Pancreas (tissue), 10 donors: ENCODE measurements around the gene MRPL51. TPM values are rescaled to one million over a fixed set of nuclear protein-coding genes. Genes with fewer than 3 reads are reported as not detected.

Source experiments
- ATAC-seq, 4 donors: fragments of 200-7000 bp; cut with Tn5 transposase; one replicate each; pipeline versions ENCODE4 v1.8.0 to v1.9.1; 2020; ENCODE audit warnings: mild to moderate bottlenecking in 4 of 4, moderate library complexity in 4 of 4
- DNase-seq, 6 donors: peaks; one replicate each; pipeline ENCODE4 v3.0.0-alpha.2; 2020
- FAIRE-seq: peaks from 2 replicates; lab custom pipeline; 2012; peaks lifted over from hg19 to GRCh38; lab: Jason Lieb, UNC
- H3K27ac ChIP-seq, 4 donors: fragments of 200-600 bp; sonication (generic); 1 replicate in 3 of 4; 2 replicates in 1 of 4; pipeline versions ENCODE4 v1.5.0 to v1.8.0; 2020
- H3K27me3 ChIP-seq, 4 donors: fragments of 200-600 bp; one replicate each; pipeline ENCODE4 v1.8.0; 2021
- H3K36me3 ChIP-seq, 3 donors: fragments of 200-600 bp; sonication (generic) in 1 of 3; one replicate each; pipeline versions ENCODE4 v1.5.0 to v1.8.0; 2020 to 2021
- H3K4me1 ChIP-seq, 3 donors: fragments of 200-600 bp; one replicate each; pipeline ENCODE4 v1.8.0; 2021
- H3K4me3 ChIP-seq, 4 donors: fragments of 200-600 bp; sonication (generic) in 2 of 4; one replicate each; pipeline versions ENCODE4 v1.5.0 to v1.8.0; 2020 to 2021
- H3K9me3 ChIP-seq, 4 donors: fragments of 200-600 bp; one replicate each; pipeline ENCODE4 v1.8.0; 2021
- WGBS, 2 donors: extraction: QIAGEN DNeasy Blood & Tissue Kit; methylation state at CpG; one replicate each; pipeline ENCODE4 v1.1.7; 2013; 5-methylcytosine and 5-hydroxymethylcytosine counted together
- intact Hi-C, 3 donors: fragments of 100-400 bp; cut with DNase I; formaldehyde crosslinking; loops; one replicate each; pipeline versions ENCODE4 v1.11.1 to v1.14.2; 2022
- polyA plus RNA-seq, 2 donors: library from polyadenylated mRNA; stranded (reverse); fragments of 200-250 nt; gene quantifications; one replicate each; pipeline ENCODE4 v1.2.3, GENCODE V29; 2013
- total RNA-seq, 6 donors: library from RNA; stranded (reverse); fragmentation: NEBNext Ultra II Directional in 4 of 6; extraction: Animal tissue kit (Norgen Biotek cat#: 25700) in 4 of 6; gene quantifications; one replicate each; pipeline versions ENCODE4 v1.2.1 to v1.2.4, GENCODE V29; 2021 to 2023
- TF ChIP-seq, protein P1 (sequence below), 4 donors: fragments of 200-600 bp; sonication (generic) in 3 of 4; IDR thresholded peaks; one replicate each; pipeline versions ENCODE4 v1.5.0 to v1.8.0; 2021; ENCODE audit warnings: antibody characterized with exemption in 4 of 4
- donor health status: healthy with polysubstance abuse.
- donor health status: DM: no; HTN: no; CAD: no; lungs with moderate emphysema.
- donor health status: DM: no; HTN: no; CAD: no.
- donor health status: control.
- donor health status: control.
- donor health status: Bipolar disorder and iron deficiency.
- donor health status: DM: yes; HTN: yes; CAD: no.
- donor health status: DM: no; HTN: no; CAD: no.
- donor health status: DM: no; HTN: no; CAD: no.
- donor health status: DM: yes; HTN: yes; CAD: no.

The MRPL51 gene
- total and polyA plus RNA-seq, 8 donors: 30.6 to 79.7 (median 66.9) TPM

DNA sequence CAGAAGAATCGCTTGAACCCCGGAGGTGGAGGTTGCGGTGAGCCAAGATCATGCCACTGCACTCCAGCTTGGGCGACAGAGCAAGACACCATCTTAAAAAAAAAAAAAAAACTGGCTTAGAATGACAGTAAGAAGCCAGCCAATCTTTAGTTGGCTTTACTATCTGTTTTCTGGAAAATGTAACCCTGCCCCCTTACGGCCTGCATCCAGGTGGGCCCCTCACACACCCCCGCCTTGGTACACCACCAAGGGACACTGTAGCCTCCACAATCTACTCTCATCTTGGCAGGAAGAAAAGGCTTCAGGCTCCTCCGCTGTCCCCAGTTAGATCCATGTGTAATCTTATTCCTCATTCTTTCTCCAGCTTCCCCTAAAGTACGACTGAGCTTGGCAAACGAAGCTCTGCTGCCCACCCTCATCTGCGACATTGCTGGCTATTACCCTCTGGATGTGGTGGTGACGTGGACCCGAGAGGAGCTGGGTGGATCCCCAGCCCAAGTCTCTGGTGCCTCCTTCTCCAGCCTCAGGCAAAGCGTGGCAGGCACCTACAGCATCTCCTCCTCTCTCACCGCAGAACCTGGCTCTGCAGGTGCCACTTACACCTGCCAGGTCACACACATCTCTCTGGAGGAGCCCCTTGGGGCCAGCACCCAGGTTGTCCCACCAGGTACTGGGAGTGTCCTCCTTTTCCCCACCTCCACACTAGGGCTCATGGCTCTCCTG lies 34.6 kb downstream of the MRPL51 start:
- H3K27ac ChIP-seq: no peak overlapping the region
- H3K4me1 ChIP-seq: no peaks in the 10 kb centered on the region
- no peak overlapping the region for H3K4me3 ChIP-seq
- ATAC-seq (no peak), FAIRE-seq (no peak), DNase-seq (peak in 1 of 6 donors; percentile 28)
- TF ChIP-seq, protein P1, sequence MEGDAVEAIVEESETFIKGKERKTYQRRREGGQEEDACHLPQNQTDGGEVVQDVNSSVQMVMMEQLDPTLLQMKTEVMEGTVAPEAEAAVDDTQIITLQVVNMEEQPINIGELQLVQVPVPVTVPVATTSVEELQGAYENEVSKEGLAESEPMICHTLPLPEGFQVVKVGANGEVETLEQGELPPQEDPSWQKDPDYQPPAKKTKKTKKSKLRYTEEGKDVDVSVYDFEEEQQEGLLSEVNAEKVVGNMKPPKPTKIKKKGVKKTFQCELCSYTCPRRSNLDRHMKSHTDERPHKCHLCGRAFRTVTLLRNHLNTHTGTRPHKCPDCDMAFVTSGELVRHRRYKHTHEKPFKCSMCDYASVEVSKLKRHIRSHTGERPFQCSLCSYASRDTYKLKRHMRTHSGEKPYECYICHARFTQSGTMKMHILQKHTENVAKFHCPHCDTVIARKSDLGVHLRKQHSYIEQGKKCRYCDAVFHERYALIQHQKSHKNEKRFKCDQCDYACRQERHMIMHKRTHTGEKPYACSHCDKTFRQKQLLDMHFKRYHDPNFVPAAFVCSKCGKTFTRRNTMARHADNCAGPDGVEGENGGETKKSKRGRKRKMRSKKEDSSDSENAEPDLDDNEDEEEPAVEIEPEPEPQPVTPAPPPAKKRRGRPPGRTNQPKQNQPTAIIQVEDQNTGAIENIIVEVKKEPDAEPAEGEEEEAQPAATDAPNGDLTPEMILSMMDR (IDR thresholded peaks at IDR 0.05): no peak
- H3K36me3 ChIP-seq: peaks cover 0 to 66% (median 23%) of the 10 kb centered on the region in 3 donors
- no peaks in the 10 kb centered on the region for H3K9me3 ChIP-seq
- intact Hi-C loops: loop anchor here in 2 of 3 donors (5.0 to 10.0 kb wide), 2 partner anchors 36 to 134 kb away; no protein-coding TSS in a partner anchor
- WGBS, 2 donors: 91 to 93% methylated on average over 13 to 14 of the region's 14 CpGs
- no peaks in the 10 kb centered on the region for H3K27me3 ChIP-seq

DNA sequence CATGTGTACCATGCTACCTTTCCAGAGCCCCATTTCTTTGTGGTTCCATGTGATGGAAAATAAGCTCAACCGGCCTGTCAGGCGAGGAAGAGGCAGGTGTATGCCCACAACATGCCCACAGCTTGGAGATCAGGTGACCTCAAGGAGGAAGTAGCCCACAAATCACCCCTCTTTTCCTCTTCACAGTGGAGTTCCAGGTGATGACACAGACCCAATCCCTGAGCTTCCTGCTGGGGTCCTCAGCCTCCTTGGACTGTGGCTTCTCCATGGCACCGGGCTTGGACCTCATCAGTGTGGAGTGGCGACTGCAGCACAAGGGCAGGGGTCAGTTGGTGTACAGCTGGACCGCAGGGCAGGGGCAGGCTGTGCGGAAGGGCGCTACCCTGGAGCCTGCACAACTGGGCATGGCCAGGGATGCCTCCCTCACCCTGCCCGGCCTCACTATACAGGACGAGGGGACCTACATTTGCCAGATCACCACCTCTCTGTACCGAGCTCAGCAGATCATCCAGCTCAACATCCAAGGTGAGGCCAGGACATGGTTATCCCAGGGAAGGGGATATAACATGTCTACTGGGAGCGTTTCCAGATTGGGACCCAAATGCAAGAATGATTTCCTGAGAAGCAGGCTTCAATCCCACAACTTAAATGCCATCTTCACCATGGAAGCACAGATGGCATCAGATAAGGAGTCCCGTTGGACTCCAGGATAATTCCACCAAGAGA lies 35.7 kb downstream of the MRPL51 start:
- peaks cover 0 to 59% (median 23%) of the 10 kb centered on the region in 3 donors for H3K36me3 ChIP-seq
- no peak for FAIRE-seq

DNA sequence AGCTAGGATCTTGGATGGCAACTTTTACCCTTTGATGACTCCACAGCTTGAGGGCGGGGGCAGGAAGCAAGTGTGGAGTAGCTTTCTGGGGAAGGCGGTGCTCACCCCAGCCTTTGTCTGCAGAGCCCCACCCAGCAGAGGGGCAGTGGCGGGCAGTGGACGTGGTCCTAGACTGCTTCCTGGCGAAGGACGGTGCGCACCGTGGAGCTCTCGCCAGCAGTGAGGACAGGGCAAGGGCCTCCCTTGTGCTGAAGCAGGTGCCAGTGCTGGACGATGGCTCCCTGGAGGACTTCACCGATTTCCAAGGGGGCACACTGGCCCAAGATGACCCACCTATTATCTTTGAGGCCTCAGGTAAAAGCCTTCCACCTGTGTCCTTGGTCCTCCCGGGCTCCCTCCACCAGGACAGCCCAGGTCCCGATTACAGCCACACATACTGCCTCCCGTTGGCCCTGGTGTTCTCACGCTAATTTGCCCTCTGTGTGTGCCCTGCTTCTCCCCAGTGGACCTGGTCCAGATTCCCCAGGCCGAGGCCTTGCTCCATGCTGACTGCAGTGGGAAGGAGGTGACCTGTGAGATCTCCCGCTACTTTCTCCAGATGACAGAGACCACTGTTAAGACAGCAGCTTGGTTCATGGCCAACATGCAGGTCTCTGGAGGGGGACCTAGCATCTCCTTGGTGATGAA lies 40.0 kb downstream of the MRPL51 start:
- FAIRE-seq (no peak), ATAC-seq (peak in 1 of 4 donors; percentile 6), DNase-seq (no peak)
- WGBS, 2 donors: 55 to 66% methylated on average over 17 of the region's 17 CpGs
- TF ChIP-seq, protein P1 (IDR thresholded peaks at IDR 0.05): no peak
- H3K27me3 ChIP-seq: no peaks in the 10 kb centered on the region
- peak overlapping the region; percentile 84 to 97 (median 94) for H3K27ac ChIP-seq
- no peaks in the 10 kb centered on the region for H3K9me3 ChIP-seq
- intact Hi-C loops: loop anchor here in 1 of 3 donors (10.0 kb wide), 1 partner anchor 128 kb away; no protein-coding TSS in a partner anchor
- peaks cover 0 to 12% (median 0%) of the 10 kb centered on the region in 3 donors for H3K4me1 ChIP-seq
- peak overlapping the region in 3 of 4 donors; percentile 54 to 60 (median 59) for H3K4me3 ChIP-seq
- peaks cover 0 to 27% (median 13%) of the 10 kb centered on the region in 3 donors for H3K36me3 ChIP-seq

More for the DNA sequence above, 35.7 kb downstream of the MRPL51 start:
- no peak overlapping the region for H3K4me3 ChIP-seq
- H3K27ac ChIP-seq: no peak overlapping the region
- TF ChIP-seq, protein P1 (IDR thresholded peaks at IDR 0.05): no peak
- no peaks in the 10 kb centered on the region for H3K27me3 ChIP-seq
- no peaks in the 10 kb centered on the region for H3K9me3 ChIP-seq
- intact Hi-C loops: loop anchor here in 2 of 3 donors (5.0 to 10.0 kb wide), 2 partner anchors 35 to 133 kb away; no protein-coding TSS in a partner anchor
- ATAC-seq (no peak), DNase-seq (no peak)
- peaks cover 0 to 6% (median 0%) of the 10 kb centered on the region in 3 donors for H3K4me1 ChIP-seq
- WGBS, 2 donors: 89 to 90% methylated on average over 12 of the region's 12 CpGs

DNA sequence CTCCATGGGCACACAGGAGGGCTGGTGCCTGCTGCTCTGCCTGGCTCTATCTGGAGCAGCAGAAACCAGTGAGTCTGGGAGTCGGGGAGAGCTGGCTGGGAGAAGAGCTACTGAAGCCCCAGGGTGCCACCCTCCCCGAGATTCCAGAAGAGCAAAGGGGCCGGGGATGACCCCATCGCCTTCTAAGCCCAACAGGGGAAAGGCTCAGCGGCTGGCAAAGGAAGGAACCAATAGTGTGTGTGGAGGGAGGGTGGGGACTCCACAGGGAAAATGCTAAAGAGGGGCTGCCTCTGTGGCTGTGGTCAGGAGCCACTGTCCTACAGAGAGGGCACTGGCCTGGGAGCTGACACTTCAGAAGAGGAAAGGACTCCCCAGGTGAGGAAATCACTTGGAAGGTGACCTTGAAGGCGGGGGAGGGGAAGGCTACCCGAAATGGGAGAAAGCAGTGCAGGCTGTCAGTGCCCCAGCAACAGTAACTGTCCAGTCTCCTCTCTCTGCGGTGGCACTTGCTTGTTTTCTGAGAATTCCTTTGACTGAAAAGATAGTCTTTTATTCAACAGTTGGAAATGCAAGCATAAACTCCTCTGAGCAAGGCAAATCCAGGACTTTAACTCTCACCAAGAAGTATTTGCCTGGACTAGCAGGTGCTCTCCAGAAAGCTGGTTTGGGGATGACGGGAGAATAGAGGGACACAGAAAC lies 40.7 kb downstream of the MRPL51 start:
- DNase-seq (peak in 5 of 6 donors; percentile 54 to 76 (median 62)), ATAC-seq (peak; percentile 51 to 67 (median 58)), FAIRE-seq (no peak)
- Histone ChIP-seq H3K27me3 (no peaks in the 10 kb centered on the region), H3K4me1 (peaks cover 0 to 12% (median 0%) of the 10 kb centered on the region in 3 donors), H3K27ac (peak overlapping the region; percentile 84 to 97 (median 94)), H3K36me3 (peaks cover 0 to 20% (median 8%) of the 10 kb centered on the region in 3 donors), H3K4me3 (peak overlapping the region; percentile 54 to 70 (median 60)), H3K9me3 (no peaks in the 10 kb centered on the region)
- intact Hi-C loops: loop anchor here in 1 of 3 donors (10.0 kb wide), 1 partner anchor 128 kb away; no protein-coding TSS in a partner anchor
- TF ChIP-seq, protein P1 (IDR thresholded peaks at IDR 0.05): no peak
- WGBS, 2 donors: 2 to 3% methylated on average over 9 of the region's 9 CpGs
